Gastrocnemius medialis (tissue), 4 donors: ENCODE results near the gene SLC35G2. TPM values are rescaled to one million over a fixed set of nuclear protein-coding genes. Genes with fewer than 3 reads are reported as not detected.
"Not testable (repeated sequence)": the region's sequence is repeated elsewhere in the genome, so short reads cannot be mapped to it uniquely, and the experiment has no call there.

ENCODE experiments used
- ATAC-seq, 2 donors: fragments of 150-250 bp; one replicate each; pipeline ENCODE4 v1.9.1; 2016
- DNase-seq, 2 donors: peaks; one replicate each; pipeline ENCODE4 v3.0.0-alpha.2; 2019
- H3K27ac ChIP-seq, 4 donors: fragments of 200-600 bp; sonication (generic); 1 replicate in 1 of 4; 2 replicates in 3 of 4; pipeline ENCODE4 v1.5.1; 2016 to 2018; ENCODE audit warnings: mild to moderate bottlenecking in 2 of 4, moderate library complexity in 1 of 4
- H3K27me3 ChIP-seq, 3 donors: fragments of 200-600 bp; sonication (generic) in 2 of 3; 1 replicate in 1 of 3; 2 replicates in 2 of 3; pipeline versions ENCODE4 v1.5.1 to v1.6.0; 2016 to 2019; ENCODE audit warnings: mild to moderate bottlenecking in 1 of 3, moderate library complexity in 1 of 3
- H3K36me3 ChIP-seq, 2 donors: fragments of 200-600 bp; sonication (generic) in 1 of 2; one replicate each; pipeline ENCODE4 v1.5.1; 2017 to 2018
- H3K4me1 ChIP-seq, 2 donors: fragments of 200-600 bp; sonication (generic) in 1 of 2; one replicate each; pipeline ENCODE4 v1.5.1; 2016 to 2017; ENCODE audit warnings: mild to moderate bottlenecking in 2 of 2
- H3K4me3 ChIP-seq, 4 donors: fragments of 200-600 bp; sonication (generic) in 3 of 4; 1 replicate in 1 of 4; 2 replicates in 3 of 4; pipeline ENCODE4 v1.5.1; 2016 to 2019; ENCODE audit warnings: mild to moderate bottlenecking in 2 of 4
- H3K9me3 ChIP-seq, 3 donors: fragments of 200-600 bp; sonication (generic) in 2 of 3; 1 replicate in 1 of 3; 2 replicates in 2 of 3; pipeline ENCODE4 v1.5.1; 2016 to 2019
- POLR2A ChIP-seq, 2 donors: fragments of 450-650 bp; IDR thresholded peaks; one replicate each; pipeline ENCODE4 v1.6.1; 2017; ENCODE audit warnings: antibody characterized with exemption in 2 of 2, mild to moderate bottlenecking in 2 of 2, moderate library complexity in 2 of 2
- in situ Hi-C, 4 donors: fragments of 200-750 bp; cut with MboI; loops; one replicate each; pipeline versions ENCODE4 v1.15.0 to v1.8.0; 2017; ENCODE audit warnings: low sequenced_read_pairs in 4 of 4
- intact Hi-C: fragments of 100-400 bp; cut with DNase I; formaldehyde crosslinking; loops from one replicate; pipeline ENCODE4 v1.15.1; 2023; ENCODE audit warnings: low total_unique reads
- total RNA-seq, 4 donors: library from RNA; depleted of rRNA; stranded (reverse); fragments of >200 nt; gene quantifications; one replicate each; pipeline versions ENCODE4 v1.1.0 to v1.2.3, GENCODE V29; 2016
- TF ChIP-seq, protein P1 (sequence below), 5 experiments: fragments of 450-650 bp in 3 of 5; fragments of 200-600 bp in 2 of 5; sonication (generic) in 2 of 5; IDR thresholded peaks in 4 of 5; conservative IDR thresholded peaks in 1 of 5; 1 replicate in 4 of 5; 2 replicates in 1 of 5; pipeline ENCODE4 v1.5.1; 2016 to 2019; ENCODE audit warnings: antibody characterized with exemption in 5 of 5, mild to moderate bottlenecking in 3 of 5, moderate library complexity in 3 of 5

SLC35G2 gene
- total RNA-seq, 4 donors from 2014 or later = 1.00 to 3.2 (median 1.9) TPM

DNA sequence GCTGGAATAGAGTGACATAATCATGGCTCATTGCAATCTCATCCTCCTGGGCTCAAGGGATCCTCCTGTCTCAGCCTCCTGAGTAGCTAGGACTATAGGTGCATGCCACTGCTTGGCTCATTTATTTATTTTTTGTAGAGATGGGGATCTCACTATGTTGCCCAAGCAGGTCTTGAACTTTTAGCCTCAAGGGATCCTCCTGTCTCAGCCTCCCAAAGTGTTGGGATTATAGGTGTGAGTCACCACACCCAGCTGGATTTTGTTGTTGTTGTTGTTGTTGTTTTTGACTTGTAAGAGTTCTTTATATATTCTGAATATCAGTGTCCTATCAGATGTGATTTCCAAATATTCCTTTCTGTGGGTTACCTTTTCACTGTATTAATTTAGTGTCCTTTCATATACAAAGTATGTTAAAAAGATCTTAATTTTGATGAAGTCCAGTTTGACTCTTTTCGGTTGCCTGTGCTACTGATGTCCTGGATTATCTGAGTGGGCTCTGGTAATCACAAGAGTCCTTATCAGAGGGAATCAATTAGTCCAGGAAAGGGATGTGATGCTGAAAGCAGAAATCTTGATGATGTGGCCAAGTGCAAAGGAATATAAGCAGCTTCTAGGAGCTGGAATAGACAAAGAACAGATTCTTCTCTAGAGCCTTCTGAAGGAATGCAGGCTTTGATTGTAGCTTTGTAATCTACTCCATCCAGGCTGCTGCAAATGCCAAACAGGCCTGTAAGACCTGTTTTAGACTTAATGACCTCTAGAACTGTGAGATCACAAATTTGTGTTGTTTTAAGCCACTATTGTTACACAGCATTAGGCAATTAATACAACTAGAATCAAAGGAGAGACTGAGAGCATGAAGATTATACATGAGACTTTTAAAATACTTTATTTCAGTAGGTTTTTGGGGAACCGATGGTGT lies 73.3 kb downstream of the SLC35G2 start:
- ATAC-seq = no peak

DNA sequence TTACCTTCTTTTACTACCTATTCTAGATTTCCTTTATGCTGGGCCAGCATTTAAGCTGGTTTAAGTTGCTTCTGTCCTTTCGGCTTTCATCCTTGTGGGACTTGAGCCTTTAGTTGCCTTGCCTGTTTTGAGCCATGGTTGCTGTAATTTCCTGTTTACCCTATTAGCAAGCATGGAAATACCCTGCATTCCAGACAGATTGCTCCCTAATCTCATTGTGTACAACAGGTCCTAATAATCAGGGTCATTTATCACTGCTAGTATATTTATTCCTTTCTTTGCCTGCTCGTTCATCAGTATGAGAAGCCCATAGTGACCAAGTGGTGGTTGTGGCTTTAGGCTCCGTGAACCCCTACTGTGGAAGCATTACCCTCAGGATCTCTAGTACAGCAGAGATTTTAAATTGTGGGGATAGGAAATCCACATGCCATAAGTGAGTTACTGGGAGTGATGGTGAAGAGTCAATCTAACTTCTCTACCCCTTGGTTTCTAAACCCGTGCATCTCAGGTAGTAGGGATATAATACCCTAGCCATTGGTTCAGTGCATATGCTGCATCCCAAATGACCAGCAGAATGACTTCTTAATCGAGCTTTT lies 75.0 kb downstream of the SLC35G2 start:
- peak overlapping the region in 3 of 4 donors; percentile 0 to 37 (median 30) for H3K27ac ChIP-seq
- no peak for TF ChIP-seq POLR2A (IDR thresholded peaks at IDR 0.05)
- intact Hi-C loops (no loop called here), in situ Hi-C loops (no loop called here)
- peaks cover 4 to 30% of the 10 kb centered on the region in 2 donors for H3K4me1 ChIP-seq
- ATAC-seq (peak in 1 of 2 donors; percentile 49), DNase-seq (no peak)
- no peaks in the 10 kb centered on the region for H3K9me3 ChIP-seq
- no peak overlapping the region for H3K4me3 ChIP-seq
- peaks cover 0 to 3% of the 10 kb centered on the region in 2 donors for H3K36me3 ChIP-seq
- H3K27me3 ChIP-seq = no peaks in the 10 kb centered on the region

More for the DNA sequence above, 73.3 kb downstream of the SLC35G2 start:
- no peaks in the 10 kb centered on the region for H3K9me3 ChIP-seq
- intact Hi-C loops (no loop called here), in situ Hi-C loops (no loop called here)
- no peaks in the 10 kb centered on the region for H3K27me3 ChIP-seq
- DNase-seq = no peak
- peaks cover 0 to 14% of the 10 kb centered on the region in 2 donors for H3K4me1 ChIP-seq
- H3K4me3 ChIP-seq = no peak overlapping the region
- TF ChIP-seq POLR2A (IDR thresholded peaks at IDR 0.05) = no peak
- TF ChIP-seq, protein P1, sequence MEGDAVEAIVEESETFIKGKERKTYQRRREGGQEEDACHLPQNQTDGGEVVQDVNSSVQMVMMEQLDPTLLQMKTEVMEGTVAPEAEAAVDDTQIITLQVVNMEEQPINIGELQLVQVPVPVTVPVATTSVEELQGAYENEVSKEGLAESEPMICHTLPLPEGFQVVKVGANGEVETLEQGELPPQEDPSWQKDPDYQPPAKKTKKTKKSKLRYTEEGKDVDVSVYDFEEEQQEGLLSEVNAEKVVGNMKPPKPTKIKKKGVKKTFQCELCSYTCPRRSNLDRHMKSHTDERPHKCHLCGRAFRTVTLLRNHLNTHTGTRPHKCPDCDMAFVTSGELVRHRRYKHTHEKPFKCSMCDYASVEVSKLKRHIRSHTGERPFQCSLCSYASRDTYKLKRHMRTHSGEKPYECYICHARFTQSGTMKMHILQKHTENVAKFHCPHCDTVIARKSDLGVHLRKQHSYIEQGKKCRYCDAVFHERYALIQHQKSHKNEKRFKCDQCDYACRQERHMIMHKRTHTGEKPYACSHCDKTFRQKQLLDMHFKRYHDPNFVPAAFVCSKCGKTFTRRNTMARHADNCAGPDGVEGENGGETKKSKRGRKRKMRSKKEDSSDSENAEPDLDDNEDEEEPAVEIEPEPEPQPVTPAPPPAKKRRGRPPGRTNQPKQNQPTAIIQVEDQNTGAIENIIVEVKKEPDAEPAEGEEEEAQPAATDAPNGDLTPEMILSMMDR (IDR thresholded peaks at IDR 0.05 in 4 of 5, conservative IDR thresholded peaks at IDR 0.05 in 1 of 5) = no peak
- peak overlapping the region in 1 of 4 donors; percentile 30 for H3K27ac ChIP-seq
- H3K36me3 ChIP-seq = peaks cover 0 to 3% of the 10 kb centered on the region in 2 donors

DNA sequence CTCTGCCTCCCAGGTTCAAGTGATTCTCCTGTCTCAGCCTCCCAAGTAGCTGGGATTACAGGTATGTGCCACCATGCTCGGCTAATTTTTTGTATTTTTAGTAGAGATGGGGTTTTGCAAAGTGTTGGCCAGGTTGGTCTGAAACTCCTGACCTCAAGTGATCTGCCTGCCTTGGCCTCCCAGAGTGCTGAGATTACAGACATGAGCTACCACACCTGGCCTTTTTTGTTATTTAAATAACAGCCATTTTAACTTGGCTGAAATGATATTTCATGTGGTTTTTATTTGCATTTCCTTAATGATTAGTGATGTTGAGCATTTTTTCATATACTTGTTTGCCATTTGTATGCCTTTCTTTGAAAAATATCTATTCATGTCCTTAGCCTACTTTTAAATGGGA lies 78.2 kb downstream of the SLC35G2 start:
- H3K27me3 ChIP-seq, in situ Hi-C loops, H3K36me3 ChIP-seq, ATAC-seq, intact Hi-C loops, DNase-seq, H3K27ac ChIP-seq, H3K4me3 ChIP-seq, H3K9me3 ChIP-seq: not testable (repeated sequence)
- peaks cover 13 to 49% of the 10 kb centered on the region in 2 donors for H3K4me1 ChIP-seq

DNA sequence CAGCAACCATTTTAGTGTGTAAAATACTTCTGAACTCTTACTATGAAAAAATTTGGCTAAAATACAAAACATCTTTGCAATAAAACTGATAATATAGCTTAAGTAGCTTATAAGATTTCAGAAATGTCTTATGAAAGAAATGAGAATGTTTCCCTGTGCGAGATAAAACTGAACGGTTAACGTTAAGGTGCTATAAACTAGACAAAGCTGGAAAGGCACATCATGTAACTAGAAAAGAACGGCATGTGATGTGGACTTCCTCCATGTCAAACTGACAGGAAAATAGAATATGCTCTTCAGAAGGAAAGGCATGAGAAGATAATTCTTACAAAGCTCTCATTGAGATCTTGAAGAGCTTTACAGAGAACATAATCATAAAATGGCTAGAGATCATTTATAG lies 79.6 kb downstream of the SLC35G2 start:
- in situ Hi-C loops = no loop called here
- no peaks in the 10 kb centered on the region for H3K36me3 ChIP-seq
- peak in 1 of 2 donors; percentile 73 for ATAC-seq
- TF ChIP-seq POLR2A (IDR thresholded peaks at IDR 0.05) = no peak
- TF ChIP-seq, protein P1 (IDR thresholded peaks at IDR 0.05 in 4 of 5, conservative IDR thresholded peaks at IDR 0.05 in 1 of 5) = no peak
- no peak overlapping the region for H3K4me3 ChIP-seq
- intact Hi-C loops = no loop called here
- no peak for DNase-seq
- peak overlapping the region in 3 of 4 donors; percentile 39 to 56 (median 50) for H3K27ac ChIP-seq
- H3K27me3 ChIP-seq = no peaks in the 10 kb centered on the region
- H3K4me1 ChIP-seq = peaks cover 15 to 49% of the 10 kb centered on the region in 2 donors
- H3K9me3 ChIP-seq = no peaks in the 10 kb centered on the region

DNA sequence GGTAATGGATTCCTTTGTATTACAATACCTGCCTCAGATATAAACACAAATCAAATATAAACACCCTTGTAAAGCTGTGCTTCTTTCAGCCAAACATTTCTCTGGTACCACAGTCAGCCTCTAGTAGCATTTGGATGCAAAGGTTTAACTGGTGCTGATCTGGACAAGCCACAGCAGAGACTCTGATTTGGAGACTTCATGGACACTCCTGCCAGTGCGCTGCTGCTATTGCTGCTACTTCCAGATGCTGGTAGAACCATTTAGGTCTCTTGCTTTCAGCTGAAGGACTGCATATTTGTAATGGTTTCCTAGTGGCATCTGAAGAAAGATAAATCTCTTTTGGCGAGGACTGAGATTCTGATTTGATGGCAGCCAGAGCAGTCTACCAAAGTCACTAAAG lies 80.0 kb downstream of the SLC35G2 start:
- in situ Hi-C loops (no loop called here), intact Hi-C loops (no loop called here)
- TF ChIP-seq POLR2A (IDR thresholded peaks at IDR 0.05) = no peak
- TF ChIP-seq, protein P1 (IDR thresholded peaks at IDR 0.05 in 4 of 5, conservative IDR thresholded peaks at IDR 0.05 in 1 of 5) = no peak
- Histone ChIP-seq H3K27me3 (no peaks in the 10 kb centered on the region), H3K4me3 (no peak overlapping the region), H3K9me3 (no peaks in the 10 kb centered on the region), H3K36me3 (no peaks in the 10 kb centered on the region), H3K4me1 (peaks cover 15 to 45% of the 10 kb centered on the region in 2 donors), H3K27ac (peak overlapping the region; percentile 6 to 56 (median 44))
- DNase-seq (no peak), ATAC-seq (no peak)
